Nephron (organoid): ENCODE measurements around the gene ANKRD13D.

Source experiments
- H3K27ac Mint-ChIP-seq, 3 experiments: 2 replicates each; pipeline ENCODE4 v1.8.0; 2020; ENCODE audit warnings: mixed read lengths in 3 of 3, mild to moderate bottlenecking in 2 of 3, moderate library complexity in 1 of 3
- H3K27me3 Mint-ChIP-seq: 2 replicates; pipeline ENCODE4 v1.8.0; 2021; ENCODE audit warnings: low read depth, mild to moderate bottlenecking, moderate library complexity, mixed read lengths
- H3K36me3 Mint-ChIP-seq: 2 replicates; pipeline ENCODE4 v1.8.0; 2020; ENCODE audit warnings: low read depth, mixed read lengths
- H3K4me1 Mint-ChIP-seq: 2 replicates; pipeline ENCODE4 v1.8.0; 2020; ENCODE audit warnings: mixed read lengths
- H3K4me3 Mint-ChIP-seq, 3 experiments: 2 replicates each; pipeline ENCODE4 v1.8.0; 2020; ENCODE audit warnings: mild to moderate bottlenecking in 3 of 3, mixed read lengths in 3 of 3, moderate library complexity in 2 of 3
- H3K9me3 Mint-ChIP-seq: 2 replicates; pipeline ENCODE4 v1.8.0; 2020; ENCODE audit warnings: mixed read lengths
- CTCF ChIP-seq, 3 experiments: fragments of 200-600 bp; sonication (generic); IDR thresholded peaks; one replicate each; pipeline ENCODE4 v1.5.0; 2021; ENCODE audit warnings: antibody characterized with exemption in 3 of 3; ENCODE audit not compliant: unreplicated experiment in 3 of 3

The ANKRD13D gene

GRCh38 chr11:67320011-67320410 lies 30.9 kb downstream of the ANKRD13D start:
- Mint-ChIP-seq H3K4me3 (no peak overlapping the region), H3K9me3 (no peaks in the 10 kb centered on the region), H3K36me3 (peaks cover 4% of the 10 kb centered on the region), H3K27me3 (peaks cover 10% of the 10 kb centered on the region), H3K27ac (no peak overlapping the region), H3K4me1 (peaks cover 9% of the 10 kb centered on the region)
- no peak for TF ChIP-seq CTCF (IDR thresholded peaks at IDR 0.05; ENCODE audit: unreplicated experiment in 3 of 3)

- H3K27ac Mint-ChIP-seq = no peak overlapping the region
- peaks cover 7% of the 10 kb centered on the region for H3K27me3 Mint-ChIP-seq
- peaks cover 9% of the 10 kb centered on the region for H3K4me1 Mint-ChIP-seq
- H3K36me3 Mint-ChIP-seq = peaks cover 4% of the 10 kb centered on the region
- H3K4me3 Mint-ChIP-seq = no peak overlapping the region
- no peaks in the 10 kb centered on the region for H3K9me3 Mint-ChIP-seq
- TF ChIP-seq CTCF (IDR thresholded peaks at IDR 0.05; ENCODE audit: unreplicated experiment in 3 of 3) = no peak
Observed at GRCh38 chr11:67320691-67321090, 31.6 kb downstream of the ANKRD13D start.

DNA sequence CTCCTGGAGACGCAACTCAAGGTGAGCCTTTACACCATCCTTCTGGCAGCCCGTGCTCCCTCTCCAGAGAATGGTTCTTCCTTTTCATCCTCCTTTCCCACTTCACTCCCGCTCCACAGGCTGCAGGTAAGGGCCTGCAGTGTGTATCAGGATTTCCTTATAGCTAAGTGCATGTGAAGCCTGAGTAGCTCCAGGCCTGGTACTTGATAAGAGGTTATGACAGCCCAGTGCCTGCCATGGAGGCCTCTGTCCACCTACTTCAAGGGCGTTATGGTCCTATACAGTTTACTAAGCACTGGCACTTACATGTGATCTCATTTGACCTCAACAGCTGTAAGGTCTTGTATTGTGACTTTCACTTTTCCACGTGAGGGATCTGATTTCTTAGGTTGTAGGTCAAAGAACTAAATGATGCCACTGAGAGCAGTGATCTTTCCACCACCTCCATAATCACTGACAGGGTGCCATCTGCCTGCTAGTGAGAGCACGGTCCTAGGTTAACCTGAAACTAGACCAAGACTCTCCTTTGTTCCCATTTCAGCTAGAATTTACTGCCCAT lies 32.3 kb downstream of the ANKRD13D start:
- Mint-ChIP-seq H3K4me3 (peak overlapping the region; percentile 25 to 38 (median 33)), H3K9me3 (no peaks in the 10 kb centered on the region), H3K27me3 (peaks cover 7% of the 10 kb centered on the region), H3K27ac (no peak overlapping the region), H3K4me1 (peaks cover 9% of the 10 kb centered on the region), H3K36me3 (peaks cover 7% of the 10 kb centered on the region)
- TF ChIP-seq CTCF (IDR thresholded peaks at IDR 0.05; ENCODE audit: unreplicated experiment in 3 of 3) = no peak

DNA sequence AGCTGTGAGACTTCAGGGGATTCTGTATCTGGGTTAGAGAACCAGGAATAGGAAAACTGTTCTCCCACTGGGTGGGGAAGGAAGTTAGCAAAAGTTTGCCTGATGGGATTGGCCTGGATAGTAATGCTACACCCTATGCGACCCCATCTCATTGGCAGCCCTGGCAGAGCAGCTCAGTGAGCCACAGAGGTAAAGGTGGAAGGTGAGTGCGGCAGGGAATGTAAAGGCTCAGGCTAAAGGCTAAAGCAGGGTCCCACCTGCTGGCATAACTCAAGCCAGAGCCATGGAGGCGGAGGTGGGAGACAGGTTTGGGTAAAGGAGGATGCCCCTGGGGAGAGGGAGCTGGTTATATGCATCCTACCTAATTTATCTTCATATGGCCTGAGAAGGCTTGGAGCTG lies 32.9 kb downstream of the ANKRD13D start:
- no peaks in the 10 kb centered on the region for H3K9me3 Mint-ChIP-seq
- H3K4me3 Mint-ChIP-seq = no peak overlapping the region
- H3K4me1 Mint-ChIP-seq = peaks cover 9% of the 10 kb centered on the region
- TF ChIP-seq CTCF (IDR thresholded peaks at IDR 0.05; ENCODE audit: unreplicated experiment in 3 of 3) = no peak
- H3K36me3 Mint-ChIP-seq = peaks cover 7% of the 10 kb centered on the region
- no peak overlapping the region for H3K27ac Mint-ChIP-seq
- H3K27me3 Mint-ChIP-seq = peaks cover 7% of the 10 kb centered on the region

DNA sequence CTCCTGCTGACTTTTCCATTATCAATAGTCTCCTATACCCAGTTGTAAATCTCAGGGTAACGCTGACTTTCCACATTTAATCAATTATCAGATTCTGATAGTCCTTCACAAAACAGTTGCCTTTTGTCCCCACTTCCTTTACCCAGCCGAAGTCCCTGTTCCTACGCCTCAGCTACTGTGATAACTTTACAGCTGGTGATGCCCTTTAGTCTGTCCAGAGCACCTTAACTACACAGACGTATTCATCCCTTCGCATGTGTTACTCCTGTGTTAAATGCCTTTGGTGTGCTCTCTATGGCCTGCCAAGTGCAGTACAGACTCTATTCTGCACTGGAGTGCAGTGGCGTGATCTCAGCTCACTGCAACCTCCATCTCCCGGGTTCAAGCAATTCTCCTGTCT lies 34.4 kb downstream of the ANKRD13D start:
- no peak overlapping the region for H3K4me3 Mint-ChIP-seq
- no peaks in the 10 kb centered on the region for H3K9me3 Mint-ChIP-seq
- no peak overlapping the region for H3K27ac Mint-ChIP-seq
- H3K36me3 Mint-ChIP-seq = peaks cover 7% of the 10 kb centered on the region
- peaks cover 3% of the 10 kb centered on the region for H3K4me1 Mint-ChIP-seq
- TF ChIP-seq CTCF (IDR thresholded peaks at IDR 0.05; ENCODE audit: unreplicated experiment in 3 of 3) = no peak
- H3K27me3 Mint-ChIP-seq = peaks cover 4% of the 10 kb centered on the region

GRCh38 chr11:67332081-67332691 lies 43.1 kb downstream of the ANKRD13D start:
- Mint-ChIP-seq H3K4me3 (no peak overlapping the region), H3K27me3 (no peaks in the 10 kb centered on the region), H3K36me3 (peaks cover 10% of the 10 kb centered on the region), H3K4me1 (no peaks in the 10 kb centered on the region), H3K27ac (no peak overlapping the region), H3K9me3 (no peaks in the 10 kb centered on the region)
- no peak for TF ChIP-seq CTCF (IDR thresholded peaks at IDR 0.05; ENCODE audit: unreplicated experiment in 3 of 3)
